Measurements from ENCODE around the gene STX18.

STX18 gene

DNA sequence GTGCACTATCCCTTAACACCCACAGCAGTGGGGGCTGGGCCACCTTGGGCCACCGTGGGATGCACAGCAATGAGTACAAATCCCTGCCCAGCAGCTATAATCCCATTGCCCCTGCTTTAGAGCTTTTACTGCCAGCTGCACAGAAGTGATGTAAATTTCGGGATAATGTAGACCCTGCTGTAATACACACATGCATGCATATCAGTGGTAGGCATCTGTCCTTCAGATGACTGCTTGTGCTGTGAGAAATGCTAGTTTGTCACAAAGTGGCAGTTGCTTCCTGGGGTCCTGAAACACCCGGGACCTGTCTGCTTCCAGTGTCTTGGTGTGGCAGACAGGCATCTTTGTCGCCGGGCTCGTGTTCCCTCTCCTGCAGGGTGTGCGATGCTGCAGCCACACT is 140.8 kb downstream of the STX18 start:
- DNase-seq (ENCODE audit: low read depth in 3 of 3), result no peak

DNA sequence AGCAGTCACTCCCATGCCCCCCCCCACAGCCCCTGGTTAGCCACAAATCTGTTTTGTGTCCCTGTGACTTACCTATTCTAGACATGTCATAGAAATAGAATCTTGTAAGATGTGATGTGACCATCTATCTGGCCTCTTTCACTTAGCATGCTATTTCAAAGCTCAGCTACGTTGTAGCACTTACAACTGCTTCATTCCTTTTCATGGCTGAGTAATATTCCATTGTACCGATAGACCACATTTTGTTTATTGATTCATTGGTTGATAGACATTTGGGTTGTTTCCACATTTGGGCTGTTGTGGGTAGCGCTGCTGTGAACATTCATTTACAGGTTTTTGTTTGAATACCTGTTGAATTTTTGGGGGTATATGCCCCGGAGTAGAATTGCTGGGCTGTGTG is 143.4 kb downstream of the STX18 start:
- DNase-seq (ENCODE audit: low read depth in 3 of 3), result no peak

DNA sequence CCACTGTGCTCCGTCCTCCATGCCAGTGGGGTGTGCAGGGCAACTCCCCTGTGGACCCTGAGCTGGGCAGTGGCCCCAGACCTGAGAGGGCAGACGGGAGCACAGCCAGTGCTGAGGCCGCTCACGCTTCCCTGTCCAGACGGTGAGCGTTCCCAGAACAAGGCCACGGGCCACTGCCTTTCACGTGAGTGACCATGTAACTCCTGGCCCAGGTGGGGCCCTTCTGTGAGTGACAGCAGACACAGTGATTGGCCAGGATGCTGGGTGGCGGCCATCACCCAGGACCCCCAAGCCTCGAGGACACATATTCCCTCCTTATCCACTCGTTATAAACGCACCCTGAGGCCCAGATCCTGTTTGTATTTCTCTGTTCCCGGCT is 144.4 kb downstream of the STX18 start:
- no peak for DNase-seq (ENCODE audit: low read depth in 3 of 3)

DNA sequence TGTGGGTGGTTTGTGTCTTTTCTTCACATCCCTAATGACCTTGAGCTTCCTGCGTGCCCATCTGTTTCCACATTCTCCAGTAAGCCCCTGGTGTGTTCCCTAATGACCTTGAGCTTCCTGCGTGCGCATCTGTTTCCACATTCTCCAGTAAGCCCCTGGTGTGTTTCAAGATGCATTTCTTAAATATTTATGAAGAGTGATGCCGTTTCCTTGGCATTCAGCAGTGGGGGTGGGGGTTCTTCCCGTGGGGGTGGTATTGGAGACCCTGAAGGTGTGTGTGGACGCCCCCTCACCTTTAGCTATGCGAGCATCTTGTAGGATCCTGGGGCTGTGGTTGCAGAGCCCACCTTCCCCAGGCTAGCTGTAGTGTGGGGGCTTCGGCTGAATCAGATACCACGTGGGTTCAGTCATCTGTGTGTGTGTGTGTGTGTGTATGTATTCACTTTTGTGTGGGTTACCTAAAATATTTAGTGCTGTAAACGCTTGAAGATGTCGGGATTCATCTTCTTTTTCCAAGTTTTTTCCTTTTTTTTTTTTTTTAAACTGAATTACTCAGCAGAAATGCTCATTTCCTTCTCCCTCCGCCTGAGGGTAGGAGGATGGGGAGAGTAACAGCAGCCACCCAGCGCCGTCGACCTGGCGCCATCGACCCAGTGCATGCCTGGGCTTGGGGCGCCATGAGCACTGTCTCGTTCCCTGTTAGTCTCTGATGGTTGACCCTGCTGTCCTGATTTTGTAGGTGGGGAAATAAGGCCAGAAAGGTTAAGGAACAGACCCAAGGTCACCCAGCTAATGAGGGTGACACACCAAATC is 145.0 kb downstream of the STX18 start:
- DNase-seq (ENCODE audit: low read depth in 3 of 3), result no peak

DNA sequence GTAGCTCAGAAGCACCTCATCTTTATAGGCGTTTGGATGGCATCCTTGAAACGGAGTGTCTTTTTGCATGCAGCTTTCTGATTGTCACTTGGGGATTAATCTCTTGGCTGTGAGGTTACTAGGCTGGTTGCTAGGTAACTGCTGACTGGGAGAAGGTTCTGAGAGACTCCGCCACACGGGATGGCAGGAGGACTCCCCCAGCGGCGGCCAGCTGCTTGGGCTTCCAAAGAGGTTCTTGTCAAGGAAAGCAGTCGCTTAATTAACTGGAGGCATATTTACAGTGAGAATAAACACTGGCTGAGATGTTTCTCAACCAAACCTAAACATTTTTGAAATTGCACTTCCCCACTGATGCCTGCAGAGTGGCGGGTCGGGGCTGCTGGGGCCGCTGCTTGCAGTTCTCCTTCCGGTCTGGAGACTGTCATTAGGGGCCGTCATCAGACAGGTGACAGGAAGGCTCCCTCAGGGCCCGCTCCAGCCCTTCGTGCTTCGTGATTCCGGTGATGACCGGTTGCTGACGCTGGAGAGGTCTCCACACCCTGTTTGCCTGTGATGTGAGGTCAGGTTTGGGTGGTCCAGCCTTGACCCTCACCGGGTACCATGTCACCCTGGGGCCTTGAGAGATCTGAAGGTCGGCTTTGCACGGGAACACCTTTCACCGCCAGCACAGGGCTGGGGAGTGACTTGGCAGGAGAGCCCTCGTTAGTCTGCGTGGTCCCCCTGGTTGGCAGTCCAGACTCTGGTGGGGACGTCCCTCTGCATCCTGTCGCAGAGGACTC is 145.8 kb downstream of the STX18 start:
- no peak for DNase-seq (ENCODE audit: low read depth in 3 of 3)

DNA sequence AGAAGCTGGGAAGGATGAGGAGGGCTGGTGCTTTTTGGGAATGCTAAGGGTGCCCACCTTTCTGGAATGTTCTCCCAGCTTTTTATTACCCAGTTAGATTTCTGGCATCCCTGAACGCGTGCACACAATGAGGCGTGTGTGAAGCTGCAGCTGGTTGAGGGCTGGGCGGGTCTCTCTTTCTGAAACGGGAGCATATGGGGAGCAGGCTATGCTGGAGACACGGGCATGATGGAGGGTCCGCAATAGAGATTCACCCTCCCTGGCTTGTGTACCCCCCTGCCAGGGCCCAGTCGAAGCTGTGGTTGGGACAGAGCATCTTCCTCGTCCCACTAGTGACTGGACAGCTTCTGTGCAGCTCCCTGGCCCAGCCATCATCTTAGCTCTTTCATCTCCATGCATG is 146.5 kb downstream of the STX18 start:
- DNase-seq (ENCODE audit: low read depth in 3 of 3), result no peak

DNA sequence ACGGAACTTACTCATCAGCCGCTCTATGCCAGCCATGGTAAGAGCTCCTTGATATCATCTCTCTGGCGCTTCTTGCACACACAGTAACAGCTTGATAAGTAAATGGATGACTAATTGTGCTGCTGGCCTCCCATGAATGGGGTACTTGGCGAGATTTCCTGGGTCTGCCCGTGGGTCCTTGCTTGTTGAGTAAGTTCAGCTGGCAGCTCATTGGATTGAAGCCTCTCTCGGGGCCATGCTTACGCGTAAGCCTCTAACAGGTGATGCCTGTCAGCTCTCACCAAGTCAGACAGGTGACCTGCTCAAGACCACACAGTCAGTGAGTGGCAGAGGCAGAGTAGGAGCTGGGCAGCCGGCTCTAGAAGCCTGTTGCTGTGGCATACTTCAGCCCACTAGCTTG is 147.2 kb downstream of the STX18 start:
- no peak for DNase-seq (ENCODE audit: low read depth in 3 of 3)

DNA sequence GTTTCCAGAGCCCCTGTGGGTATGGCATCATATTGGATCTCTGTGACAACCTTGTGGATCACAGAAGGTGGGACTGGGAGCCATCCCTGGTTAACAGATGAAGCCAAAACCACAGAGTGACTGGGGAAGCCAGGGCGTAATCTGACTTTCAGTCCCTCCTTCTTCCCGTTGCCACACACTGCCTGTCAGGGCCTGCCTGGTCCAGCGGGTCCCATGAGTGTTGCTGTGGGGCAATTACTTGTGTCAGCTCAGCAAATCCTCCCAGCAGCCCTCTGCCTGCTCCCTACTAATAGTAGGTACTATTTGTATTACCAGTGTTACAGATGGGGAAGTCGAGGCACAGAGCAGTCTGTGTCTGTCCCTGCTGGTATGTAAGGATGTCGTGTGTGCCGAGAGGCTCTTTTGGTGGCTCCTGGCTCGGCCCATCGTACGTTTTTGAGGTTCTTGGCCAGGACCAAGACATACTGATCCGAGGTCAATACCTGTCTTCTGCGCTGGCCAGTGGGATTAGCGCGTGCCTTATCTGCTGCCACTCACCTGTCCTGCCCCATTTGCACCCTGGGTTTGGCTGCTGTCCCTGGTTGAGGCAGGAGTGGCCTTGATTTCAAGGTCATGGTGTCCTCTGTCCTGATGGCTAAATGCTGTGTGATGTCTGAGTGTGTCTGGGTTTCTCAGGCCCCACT is 149.2 kb downstream of the STX18 start:
- no peak for DNase-seq (ENCODE audit: low read depth in 3 of 3)

DNA sequence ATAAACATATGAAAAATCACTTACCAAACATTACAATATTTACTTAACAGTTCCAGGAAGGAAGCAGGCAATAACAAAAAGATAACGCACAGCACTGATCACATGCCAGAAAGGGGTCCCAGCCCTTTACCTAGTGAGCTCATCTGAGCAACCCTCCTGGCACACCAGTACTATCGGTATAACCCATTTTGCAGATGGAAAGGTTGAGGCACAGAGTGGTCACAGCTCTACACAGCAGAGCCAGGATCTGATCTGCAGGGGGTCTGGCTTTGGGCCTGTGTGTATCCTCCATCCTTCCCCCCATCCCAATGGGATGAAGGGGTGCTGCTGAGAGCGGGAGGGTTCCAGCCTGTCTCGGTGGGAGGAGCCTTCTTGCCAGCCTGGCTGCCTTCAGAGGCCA is 150.0 kb downstream of the STX18 start:
- no peak for DNase-seq (ENCODE audit: low read depth in 3 of 3)

DNA sequence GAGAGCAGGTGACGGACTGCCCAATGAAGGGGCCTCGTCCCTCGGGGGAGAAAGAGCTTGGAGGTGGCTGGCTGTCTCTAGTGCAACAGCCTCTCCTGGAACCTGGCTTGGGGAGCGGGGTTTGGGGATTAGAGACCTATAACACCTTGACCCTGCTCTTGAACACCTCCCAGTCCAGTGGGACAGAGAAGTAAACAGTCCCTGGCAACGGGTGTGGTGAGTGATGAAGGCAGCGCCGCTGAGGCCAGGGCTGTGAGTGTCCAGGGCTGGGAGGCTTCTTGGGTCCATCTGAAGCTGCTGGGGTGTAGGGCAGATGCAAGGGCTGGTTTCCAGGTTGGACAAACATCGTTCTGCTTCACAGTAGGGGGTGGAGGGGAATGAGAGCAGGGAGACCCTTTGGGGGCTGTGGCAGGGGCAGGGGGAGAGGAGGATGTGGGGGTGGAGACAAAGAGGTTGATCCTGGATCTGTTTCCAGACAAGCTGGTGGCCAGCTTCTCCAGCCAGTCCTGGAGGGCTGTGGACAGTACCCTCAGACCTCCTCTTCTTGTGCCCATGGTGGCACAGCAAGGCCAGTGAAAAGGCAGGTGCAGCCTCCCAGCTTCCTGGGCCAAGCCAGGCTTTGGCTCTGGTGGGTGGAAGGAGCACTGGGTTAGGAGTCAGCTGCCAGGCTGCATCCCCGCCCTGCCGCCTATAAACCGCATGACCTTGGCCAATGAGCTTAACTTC is 151.2 kb downstream of the STX18 start:
- DNase-seq (ENCODE audit: low read depth in 3 of 3), result no peak

DNA sequence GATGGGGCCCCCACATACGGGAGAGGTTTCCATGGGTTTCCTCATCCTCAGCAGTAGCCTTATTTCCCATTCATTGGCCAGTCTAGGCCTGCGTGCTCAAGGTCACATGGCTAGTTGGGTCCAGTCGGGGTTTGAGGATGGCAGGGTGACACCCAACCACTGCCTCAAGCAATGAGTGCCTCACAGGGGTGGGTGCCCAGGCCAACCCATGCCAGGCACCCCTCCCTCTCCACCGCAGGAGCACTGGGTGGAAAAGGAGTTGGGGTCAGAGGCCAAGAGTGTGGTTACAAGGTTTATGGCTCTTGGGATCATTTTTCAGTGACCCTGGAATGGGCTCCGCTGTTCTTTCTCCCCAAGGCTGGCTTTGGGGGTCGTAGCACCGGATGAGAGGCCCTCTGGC is 151.8 kb downstream of the STX18 start:
- no peak for DNase-seq (ENCODE audit: low read depth in 3 of 3)

DNA sequence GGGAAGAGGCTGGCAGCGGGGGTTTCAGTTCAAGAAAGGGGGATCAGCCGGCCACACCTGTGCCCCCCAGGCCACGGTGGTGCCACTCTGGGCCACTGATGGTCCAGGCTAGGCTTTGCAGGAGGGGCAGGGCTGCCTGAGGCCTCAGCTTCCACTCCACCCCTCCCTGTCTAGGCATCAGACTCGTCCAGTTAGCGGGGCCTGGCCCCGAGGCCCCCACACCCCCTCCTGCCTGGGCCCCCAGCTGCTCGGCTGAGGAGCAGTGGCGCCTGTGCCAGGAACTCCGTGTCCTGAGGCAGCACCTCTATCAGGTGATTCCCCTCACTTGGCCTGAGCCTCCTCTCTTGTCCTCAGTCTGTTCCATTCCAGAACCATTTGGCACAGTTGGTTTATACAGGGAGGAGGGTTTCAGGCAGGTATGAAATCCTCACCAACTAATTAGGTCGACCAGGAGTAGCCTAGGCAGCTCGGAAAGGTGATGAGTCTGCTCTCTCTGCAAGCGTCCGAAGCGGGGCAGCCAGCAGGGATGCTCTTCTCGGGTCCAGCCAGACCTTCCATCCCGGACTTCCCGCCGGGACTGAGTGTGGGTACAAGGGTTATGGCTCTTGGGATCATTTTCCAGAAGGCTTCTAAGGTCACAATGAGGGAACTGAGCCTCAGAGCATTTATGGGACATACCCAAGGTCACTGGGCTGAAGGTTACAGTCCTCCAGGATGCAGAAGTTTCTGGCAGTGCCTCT is 152.8 kb downstream of the STX18 start:
- no peak for DNase-seq (ENCODE audit: low read depth in 3 of 3)

DNA sequence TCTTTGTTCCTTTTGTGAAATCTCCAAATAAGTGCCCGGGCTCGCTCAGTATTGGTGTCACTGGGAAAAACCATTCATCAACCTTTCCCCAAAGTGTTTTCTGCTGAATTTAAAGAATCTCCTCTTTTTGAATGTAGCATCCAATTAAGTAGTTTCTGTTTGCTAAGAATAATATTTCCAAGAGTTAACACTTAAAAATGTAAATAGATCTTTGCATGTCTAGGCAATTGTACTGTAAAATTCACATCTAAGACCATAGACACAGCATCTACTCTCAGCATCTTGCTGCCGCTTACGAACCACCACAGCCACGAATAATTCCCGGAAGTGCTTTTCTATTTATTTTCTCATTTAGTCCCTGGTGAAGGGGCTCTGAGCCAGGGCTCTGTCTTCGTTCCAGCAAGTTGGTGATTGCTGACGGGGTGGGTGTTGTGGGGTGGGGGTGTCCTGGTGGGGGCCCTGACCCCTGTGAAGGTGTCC is 153.5 kb downstream of the STX18 start:
- DNase-seq (ENCODE audit: low read depth in 3 of 3), result no peak

DNA sequence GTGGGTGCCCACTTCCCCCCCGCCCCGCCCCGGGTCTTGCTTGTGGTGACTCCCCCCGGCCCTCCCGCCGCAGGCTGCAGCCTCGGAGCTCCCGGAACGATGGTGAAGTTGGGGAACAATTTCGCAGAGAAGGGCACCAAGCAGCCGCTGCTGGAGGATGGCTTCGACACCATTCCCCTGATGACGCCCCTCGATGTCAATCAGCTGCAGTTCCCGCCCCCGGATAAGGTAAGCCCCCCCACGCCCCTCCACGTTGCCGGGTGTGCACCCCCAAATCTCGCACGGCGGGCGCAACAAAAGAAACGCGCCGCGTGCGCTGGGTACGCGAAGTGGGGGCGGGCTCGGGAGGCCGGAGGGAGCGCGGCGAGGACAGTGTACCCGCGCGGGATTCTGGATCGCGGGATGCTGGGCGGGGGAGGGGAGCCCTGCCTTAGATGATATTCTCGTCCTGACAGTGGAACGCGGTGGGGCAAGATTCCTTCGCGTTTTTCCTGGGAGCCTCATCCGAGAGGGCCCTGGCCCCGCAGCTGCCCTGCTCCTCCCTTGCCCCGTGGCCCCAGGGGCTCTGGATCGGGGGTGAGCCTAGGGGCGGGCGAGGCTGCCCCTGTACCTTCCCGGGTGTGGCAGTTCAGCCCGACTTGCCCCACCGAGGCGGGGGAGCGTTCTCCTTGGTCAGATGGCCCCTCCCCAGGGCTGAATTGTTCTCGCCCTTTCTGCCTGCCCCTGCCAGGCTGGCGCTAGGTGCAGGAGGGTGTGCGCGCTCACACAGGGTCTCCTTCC is 154.1 kb downstream of the STX18 start:
- no peak for DNase-seq (ENCODE audit: low read depth in 3 of 3)

DNA sequence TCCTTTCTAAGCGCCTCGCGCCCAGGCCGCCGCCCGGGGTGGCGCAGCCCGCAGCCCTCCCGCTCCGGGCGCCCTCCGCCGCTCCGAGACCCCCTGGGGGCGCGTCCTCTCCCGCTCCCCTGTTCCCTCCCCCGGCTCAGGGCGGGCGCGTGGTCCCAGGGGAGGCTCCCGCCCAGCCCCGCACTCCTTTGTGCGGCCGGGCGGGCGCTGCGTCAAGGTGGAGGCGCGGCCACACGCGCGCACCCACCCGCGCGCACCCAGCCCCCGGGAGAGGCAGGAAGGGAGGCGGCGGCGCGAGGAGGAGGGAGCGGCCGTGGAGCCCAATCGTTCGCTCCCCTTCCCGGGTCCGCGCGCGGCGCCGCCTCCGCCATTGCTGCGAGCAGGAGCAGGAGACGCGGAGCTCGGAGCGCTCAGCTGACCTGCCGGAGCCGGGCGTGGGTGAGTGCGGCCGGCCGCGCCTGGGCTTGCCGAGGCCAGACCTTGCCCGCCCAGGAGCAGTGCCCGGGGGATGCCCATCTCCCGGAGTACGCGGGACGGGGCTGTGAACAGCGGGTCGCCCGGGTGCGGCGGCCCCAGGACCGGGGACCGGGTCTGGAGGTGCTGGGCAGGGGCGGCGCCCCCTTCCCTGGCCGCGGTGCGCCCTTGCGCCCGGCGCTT is 155.0 kb downstream of the STX18 start, which contains the start of gene NSG1:
Gene NSG1, plus strand, starts transcription at position 367 of the 657 bp plus-strand sequence. CDS start 528 bp downstream, outside the sequence.
- DNase-seq (ENCODE audit: low read depth in 3 of 3), result peak in 1 of 3 experiments; percentile 33

DNA sequence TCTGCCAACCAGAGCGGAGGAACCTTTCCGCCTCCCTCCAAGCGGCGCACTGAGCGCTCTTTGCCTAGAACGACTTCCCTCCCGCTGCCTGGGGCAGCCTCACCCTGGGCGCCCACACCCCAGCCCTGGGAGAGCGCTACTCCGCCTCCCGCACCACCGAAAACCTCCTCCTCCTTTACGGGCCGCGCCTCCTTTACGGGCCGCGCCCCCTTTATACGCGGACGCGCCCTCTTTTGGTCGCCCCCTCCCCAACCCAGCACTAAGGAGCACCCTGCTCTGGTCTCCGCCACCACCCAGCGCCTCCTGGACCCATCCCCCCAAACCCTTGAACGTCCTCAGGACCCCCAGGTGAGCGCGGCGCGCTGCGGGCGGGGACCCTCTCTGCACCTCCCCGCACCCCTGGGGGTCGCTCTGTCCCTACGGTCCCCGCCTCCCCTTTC is 155.5 kb downstream of the STX18 start:
- peak in 2 of 3 experiments; percentile 7 to 26 for DNase-seq (ENCODE audit: low read depth in 3 of 3)

DNA sequence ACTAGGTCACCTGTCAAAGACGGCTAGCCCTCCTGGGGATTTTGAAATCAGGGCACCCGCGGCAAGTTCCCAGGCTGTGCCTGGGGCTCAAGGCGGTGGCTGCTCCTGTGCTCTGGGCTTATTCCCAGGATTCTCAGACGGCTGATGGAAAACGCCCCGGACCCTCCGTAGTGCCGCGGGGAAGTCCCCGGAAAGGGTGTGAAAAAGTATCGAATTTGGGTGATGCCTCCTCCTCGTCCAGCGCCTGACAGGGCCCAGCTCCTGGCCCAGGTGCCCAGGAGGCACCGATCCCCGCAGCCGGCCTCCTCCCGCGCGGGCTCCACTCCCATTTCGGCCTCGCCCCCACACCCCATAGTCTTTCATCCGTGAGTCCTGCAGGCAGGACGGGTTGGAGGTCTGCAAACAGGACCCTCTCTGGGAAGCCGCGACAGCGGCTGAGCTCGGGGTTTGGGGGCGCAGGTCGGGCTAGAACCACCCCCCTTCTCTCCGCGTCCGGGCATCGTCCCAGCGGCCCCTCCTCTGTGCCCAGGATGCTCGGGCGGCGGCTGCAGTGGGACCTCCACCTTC is 156.0 kb downstream of the STX18 start:
- no peak for DNase-seq (ENCODE audit: low read depth in 3 of 3)

DNA sequence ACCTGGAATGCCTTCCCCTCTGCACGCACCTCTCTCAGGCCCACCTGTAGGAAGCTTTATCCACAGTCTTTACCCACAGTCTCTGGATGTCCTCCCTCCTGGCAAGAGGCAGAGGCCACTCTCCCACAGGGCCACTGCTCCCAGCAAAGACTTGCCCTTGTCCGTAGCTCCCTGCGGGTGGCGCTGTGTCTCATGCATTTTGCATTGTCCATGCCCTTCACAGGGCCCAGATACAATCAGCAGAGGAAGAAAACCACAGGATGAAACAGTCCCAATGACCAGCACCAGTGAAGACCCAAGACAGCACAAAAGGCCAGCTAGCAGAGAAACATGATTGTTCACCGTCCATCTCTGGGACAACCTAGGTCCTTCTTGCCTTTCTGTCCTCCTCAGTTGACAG is 157.0 kb downstream of the STX18 start:
- no peak for DNase-seq (ENCODE audit: low read depth in 3 of 3)

DNA sequence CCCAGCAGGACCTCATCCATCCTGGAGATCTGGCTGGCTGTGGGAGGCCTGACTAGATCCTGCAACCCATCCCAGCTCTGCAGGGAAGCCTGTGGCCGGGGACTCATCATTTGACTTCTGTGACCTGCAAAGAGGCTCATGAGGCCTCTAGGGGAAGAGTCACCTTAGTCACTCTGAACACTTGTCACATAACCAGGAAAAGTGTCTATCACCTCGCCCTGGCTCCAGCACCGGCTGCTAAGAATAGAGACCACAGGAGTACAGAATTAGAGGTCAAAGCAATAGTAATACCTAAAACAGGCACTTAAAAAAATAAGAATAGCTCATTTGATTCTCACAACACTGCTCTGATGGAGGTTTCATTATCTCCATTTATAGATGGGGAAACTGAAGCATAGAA is 158.8 kb downstream of the STX18 start:
- DNase-seq (ENCODE audit: low read depth in 3 of 3), result no peak

Measured in stimulated activated CD4-positive, alpha-beta T cell treated with anti-CD3 and anti-CD28 coated beads, TNF-alpha, amount 100 ng/mL, for 24 hours (primary cell).